ENCODE data around the gene SC5D. TPM values are rescaled to one million over a fixed set of nuclear protein-coding genes. Genes with fewer than 3 reads are reported as not detected.

Gene SC5D
- total RNA-seq, 1 experiment from 2014 or later, result 34.7 TPM

DNA sequence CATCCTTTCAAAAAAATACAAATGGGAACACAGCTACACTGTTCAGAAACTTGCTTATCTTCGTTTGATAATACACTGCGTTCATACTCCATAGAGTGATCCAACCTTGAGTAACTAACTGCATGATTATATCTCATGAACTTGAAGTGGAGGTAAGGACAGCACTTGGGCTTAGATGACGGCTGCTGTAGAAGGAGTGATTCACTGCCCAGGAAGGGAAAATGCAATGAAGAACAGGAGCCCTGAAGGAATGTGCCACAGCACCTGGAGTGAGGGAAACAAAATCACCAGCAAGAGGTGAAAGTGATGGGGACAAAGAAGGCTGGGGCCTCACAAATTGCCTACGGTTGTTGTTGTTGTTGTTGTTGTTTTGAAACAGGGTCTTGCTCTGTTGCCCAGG is 44.1 kb upstream of the SC5D start:
- Mint-ChIP-seq H3K9me3 (ENCODE audit: low read depth, unreplicated experiment) (no peaks in the 10 kb centered on the region), H3K27ac (ENCODE audit: unreplicated experiment) (no peak overlapping the region), H3K36me3 (ENCODE audit: insufficient read depth, unreplicated experiment) (no peaks in the 10 kb centered on the region), H3K4me1 (ENCODE audit: low read depth, unreplicated experiment) (no peaks in the 10 kb centered on the region), H3K27me3 (ENCODE audit: unreplicated experiment) (no peaks in the 10 kb centered on the region), H3K4me3 (ENCODE audit: low read depth, unreplicated experiment) (no peak overlapping the region)
- TF ChIP-seq, protein P1, sequence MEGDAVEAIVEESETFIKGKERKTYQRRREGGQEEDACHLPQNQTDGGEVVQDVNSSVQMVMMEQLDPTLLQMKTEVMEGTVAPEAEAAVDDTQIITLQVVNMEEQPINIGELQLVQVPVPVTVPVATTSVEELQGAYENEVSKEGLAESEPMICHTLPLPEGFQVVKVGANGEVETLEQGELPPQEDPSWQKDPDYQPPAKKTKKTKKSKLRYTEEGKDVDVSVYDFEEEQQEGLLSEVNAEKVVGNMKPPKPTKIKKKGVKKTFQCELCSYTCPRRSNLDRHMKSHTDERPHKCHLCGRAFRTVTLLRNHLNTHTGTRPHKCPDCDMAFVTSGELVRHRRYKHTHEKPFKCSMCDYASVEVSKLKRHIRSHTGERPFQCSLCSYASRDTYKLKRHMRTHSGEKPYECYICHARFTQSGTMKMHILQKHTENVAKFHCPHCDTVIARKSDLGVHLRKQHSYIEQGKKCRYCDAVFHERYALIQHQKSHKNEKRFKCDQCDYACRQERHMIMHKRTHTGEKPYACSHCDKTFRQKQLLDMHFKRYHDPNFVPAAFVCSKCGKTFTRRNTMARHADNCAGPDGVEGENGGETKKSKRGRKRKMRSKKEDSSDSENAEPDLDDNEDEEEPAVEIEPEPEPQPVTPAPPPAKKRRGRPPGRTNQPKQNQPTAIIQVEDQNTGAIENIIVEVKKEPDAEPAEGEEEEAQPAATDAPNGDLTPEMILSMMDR (IDR thresholded peaks at IDR 0.05; ENCODE audit: unreplicated experiment), result no peak
- no TSS peak for BruUV-seq (replicated peaks)
- CTCF ChIA-PET, result no interaction called here
- no peak for DNase-seq
- intact Hi-C loops (cut with micrococcal nuclease; ENCODE audit: unreplicated experiment), result no loop called here

DNA sequence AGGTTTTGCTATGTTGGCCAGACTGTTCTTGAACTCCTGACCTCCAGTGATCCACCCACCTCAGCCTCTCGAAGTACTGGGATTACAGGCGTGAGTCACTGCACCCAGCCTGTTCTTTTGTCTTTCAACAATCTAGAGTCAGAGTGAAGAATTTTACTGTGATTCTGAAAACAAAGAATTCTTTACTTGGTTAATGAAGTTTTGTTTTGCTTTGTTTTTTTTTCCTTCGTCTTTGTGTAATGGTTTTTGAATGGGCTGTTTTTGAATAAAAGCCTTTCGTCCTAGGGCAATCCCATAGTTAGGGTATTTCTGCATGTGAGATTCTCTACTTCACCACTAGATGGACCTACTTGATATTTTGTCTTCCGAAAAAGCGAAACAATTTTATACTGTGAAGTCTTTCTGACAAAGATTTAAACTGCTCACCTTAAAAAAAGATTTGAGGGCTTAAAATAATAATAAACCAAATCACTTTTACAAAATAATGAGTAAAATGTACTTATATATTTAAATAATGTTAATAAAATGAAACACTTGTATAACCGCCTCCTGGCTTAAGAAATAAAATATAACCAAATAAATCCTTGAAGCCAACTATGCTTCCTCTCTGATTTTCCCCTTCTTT is 43.4 kb upstream of the SC5D start:
- H3K36me3 Mint-ChIP-seq (ENCODE audit: insufficient read depth, unreplicated experiment), result no peaks in the 10 kb centered on the region
- no peaks in the 10 kb centered on the region for H3K9me3 Mint-ChIP-seq (ENCODE audit: low read depth, unreplicated experiment)
- no peaks in the 10 kb centered on the region for H3K27me3 Mint-ChIP-seq (ENCODE audit: unreplicated experiment)
- no TSS peak for BruUV-seq (replicated peaks)
- DNase-seq, result no peak
- no peak overlapping the region for H3K27ac Mint-ChIP-seq (ENCODE audit: unreplicated experiment)
- no peak overlapping the region for H3K4me3 Mint-ChIP-seq (ENCODE audit: low read depth, unreplicated experiment)
- TF ChIP-seq, protein P1 (IDR thresholded peaks at IDR 0.05; ENCODE audit: unreplicated experiment), result no peak
- no peaks in the 10 kb centered on the region for H3K4me1 Mint-ChIP-seq (ENCODE audit: low read depth, unreplicated experiment)
- CTCF ChIA-PET, result no interaction called here
- intact Hi-C loops (cut with micrococcal nuclease; ENCODE audit: unreplicated experiment), result loop anchor here (1.0 kb wide), 1 partner anchor 342 kb away; no protein-coding TSS in a partner anchor

DNA sequence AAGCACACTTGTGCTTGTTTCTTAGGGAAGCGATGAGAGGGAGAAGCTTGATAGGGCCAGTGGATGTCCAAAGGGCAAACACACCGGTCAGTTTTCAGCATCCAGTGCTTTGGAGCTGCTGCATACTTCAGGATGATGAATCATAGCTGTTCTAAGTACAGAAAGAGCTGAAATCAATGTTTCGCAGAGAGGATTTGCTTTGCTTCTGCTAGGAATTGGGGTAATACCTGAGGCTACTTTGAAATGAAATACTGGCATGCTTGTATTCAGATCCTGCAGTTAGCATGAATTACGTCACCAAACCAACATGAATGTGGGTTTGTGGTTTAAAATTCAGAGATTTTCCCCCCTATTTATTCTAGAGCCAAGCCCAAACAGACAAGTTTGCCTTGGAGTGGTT is 41.7 kb upstream of the SC5D start:
- H3K4me1 Mint-ChIP-seq (ENCODE audit: low read depth, unreplicated experiment), result no peaks in the 10 kb centered on the region
- H3K36me3 Mint-ChIP-seq (ENCODE audit: insufficient read depth, unreplicated experiment), result no peaks in the 10 kb centered on the region

DNA sequence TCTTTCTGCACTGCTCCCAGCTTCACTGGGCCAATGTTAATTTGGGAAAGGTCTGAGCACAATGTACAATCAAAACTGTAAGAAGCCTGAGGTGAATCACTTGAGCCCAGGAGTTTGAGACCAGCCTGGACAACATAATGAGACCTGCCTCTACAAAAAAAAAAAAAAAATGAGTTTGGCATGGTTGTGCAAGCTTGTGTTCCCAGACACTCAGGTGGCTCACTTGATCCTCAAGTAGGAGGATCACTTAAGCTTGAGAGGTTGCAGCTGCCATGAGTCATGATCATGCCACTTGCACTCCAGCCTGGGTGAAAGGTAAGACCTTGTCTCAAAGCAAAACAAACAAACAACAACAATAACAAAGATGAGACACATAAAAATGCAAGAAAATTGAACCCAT is 38.6 kb upstream of the SC5D start:
- Mint-ChIP-seq H3K4me1 (ENCODE audit: low read depth, unreplicated experiment) (peaks cover 10% of the 10 kb centered on the region), H3K4me3 (ENCODE audit: low read depth, unreplicated experiment) (no peak overlapping the region), H3K36me3 (ENCODE audit: insufficient read depth, unreplicated experiment) (no peaks in the 10 kb centered on the region), H3K27ac (ENCODE audit: unreplicated experiment) (no peak overlapping the region), H3K9me3 (ENCODE audit: low read depth, unreplicated experiment) (no peaks in the 10 kb centered on the region), H3K27me3 (ENCODE audit: unreplicated experiment) (peaks cover 22% of the 10 kb centered on the region)
- CTCF ChIA-PET, result no interaction called here
- TF ChIP-seq, protein P1 (IDR thresholded peaks at IDR 0.05; ENCODE audit: unreplicated experiment), result no peak
- intact Hi-C loops (cut with micrococcal nuclease; ENCODE audit: unreplicated experiment), result no loop called here
- no peak for DNase-seq
- BruUV-seq (replicated peaks), result no TSS peak

More for the DNA sequence above, 41.7 kb upstream of the SC5D start:
- Mint-ChIP-seq H3K27me3 (ENCODE audit: unreplicated experiment) (no peaks in the 10 kb centered on the region), H3K27ac (ENCODE audit: unreplicated experiment) (no peak overlapping the region), H3K9me3 (ENCODE audit: low read depth, unreplicated experiment) (no peaks in the 10 kb centered on the region), H3K4me3 (ENCODE audit: low read depth, unreplicated experiment) (no peak overlapping the region)
- intact Hi-C loops (cut with micrococcal nuclease; ENCODE audit: unreplicated experiment), result no loop called here
- TF ChIP-seq, protein P1 (IDR thresholded peaks at IDR 0.05; ENCODE audit: unreplicated experiment), result no peak
- BruUV-seq (replicated peaks), result no TSS peak
- CTCF ChIA-PET, result no interaction called here
- no peak for DNase-seq
